ENCODE data around the gene NANOS2. TPM values are rescaled to one million over a fixed set of nuclear protein-coding genes. Genes with fewer than 3 reads are reported as not detected.
A peak's percentile ranks its signal among the peaks of the same experiment; 100 is the strongest.

The NANOS2 gene
- total and polyA plus RNA-seq, 2 of the 4 experiments (the other 2 are of a cell fraction), result not detected

DNA sequence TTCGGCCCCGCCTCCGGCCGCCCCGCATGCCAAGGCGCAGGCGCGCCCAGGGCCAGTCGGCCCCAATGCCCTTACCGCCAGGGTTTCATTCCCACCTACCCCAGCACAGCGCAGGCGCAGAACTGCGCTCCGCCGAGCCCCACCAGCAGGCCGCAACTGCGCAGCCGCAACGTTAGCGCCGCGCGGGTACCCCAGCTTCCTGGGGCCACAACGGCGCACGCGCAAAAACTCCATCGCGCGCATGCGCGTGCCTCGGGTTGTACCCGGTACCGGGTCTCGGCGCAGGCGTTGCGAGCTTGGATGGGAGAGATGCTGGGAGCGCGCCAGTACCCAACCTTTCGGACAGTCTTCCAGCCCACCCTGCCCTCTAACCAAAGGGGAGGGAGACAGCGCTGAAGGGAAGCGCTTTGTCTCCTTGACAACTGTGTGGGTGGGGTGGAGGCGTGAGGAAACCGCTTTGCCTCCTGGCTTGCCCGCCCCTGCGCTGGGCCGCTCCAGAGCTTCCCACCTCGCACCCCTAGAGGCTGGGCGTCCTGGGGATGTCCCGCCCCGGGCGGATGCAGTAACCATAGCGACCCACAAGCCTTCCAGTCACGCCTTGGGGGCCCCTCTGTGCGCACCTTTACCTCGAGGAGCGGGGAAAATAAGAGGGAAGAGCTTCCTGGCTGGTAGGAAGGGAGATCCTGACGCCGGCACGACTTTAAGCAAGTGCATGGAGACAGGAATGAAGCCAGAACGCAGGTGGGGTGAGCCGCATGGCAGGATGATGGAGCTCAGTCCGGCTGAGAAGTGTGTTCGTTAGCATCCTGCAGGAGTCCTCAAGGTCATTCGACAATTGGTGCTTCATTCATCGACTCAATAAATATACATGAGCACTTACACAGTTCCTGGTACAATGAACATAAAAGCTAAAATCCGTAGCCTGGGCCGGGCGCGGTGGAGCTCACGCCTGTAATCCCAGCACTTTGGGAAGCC, 11.6 kb downstream of the NANOS2 start:
- Histone ChIP-seq H3K36me3 (ENCODE audit: control insufficient read depth, insufficient read depth, low read length) (peaks cover 14% of the 10 kb centered on the region), H3K4me3 (ENCODE audit: insufficient read depth, low read depth, low read length) (peak overlapping the region; percentile 56), H2BK120ac (ENCODE audit: low read depth, low read length) (peak overlapping the region; percentile 21; the same call in 1 of the 2 replicates), H3K18ac (ENCODE audit: low read depth, low read length) (no peak overlapping the region), H3K27me3 (ENCODE audit: control insufficient read depth, insufficient read depth, low read length) (no peaks in the 10 kb centered on the region), H3K9ac (ENCODE audit: low read depth, low read length) (peak overlapping the region; percentile 75), H2BK20ac (ENCODE audit: low read depth, low read length) (no peak overlapping the region; the same call in 1 of the 2 replicates), H3K23ac (ENCODE audit: low read depth, low read length) (peak overlapping the region; percentile 70; the same call in 1 of the 2 replicates), H3K4me1 (ENCODE audit: control insufficient read depth, insufficient read depth, low read length) (0 out of 2 replicates have a peak, but pooled peaks cover 4% of the 10 kb centered on the region), H3K14ac (replicated peaks; ENCODE audit: low read depth, low read length) (peak overlapping the region; percentile 65; the same call in 1 of the 2 replicates), H2AK5ac (ENCODE audit: low read depth, low read length) (0 out of 2 replicates have a peak overlapping the region, but pooled peaks have one; percentile 7), H2AK9ac (replicated peaks; ENCODE audit: low read depth, low read length, poor library complexity) (peak overlapping the region; percentile 85), H3K4me2 (ENCODE audit: low read depth, low read length) (peak overlapping the region; percentile 77), H4K8ac (ENCODE audit: low read depth in 2 of 2, low read length in 2 of 2) (peak overlapping the region; percentile 69 to 95), H3K9me3 (ENCODE audit: control insufficient read depth, insufficient read depth, low read length) (no peaks in the 10 kb centered on the region), H4K20me1 (ENCODE audit: insufficient read depth, low read length) (0 out of 2 replicates have a peak, but pooled peaks cover 9% of the 10 kb centered on the region), H3K79me1 (ENCODE audit: low read depth in 1 of 2, low read length in 2 of 2) (peaks cover 9 to 21% of the 10 kb centered on the region in 2 experiments), H4K5ac (ENCODE audit: low read depth, low read length) (peak overlapping the region; percentile 66), H2BK5ac (ENCODE audit: low read depth, low read length, poor library complexity, severe bottlenecking) (peak overlapping the region; percentile 52), H2AFZ (replicated peaks; ENCODE audit: low read length, poor library complexity) (peak overlapping the region; percentile 99), H2BK15ac (ENCODE audit: low read depth, low read length) (no peak overlapping the region), H3K27ac (ENCODE audit: insufficient read depth, low read length) (peak overlapping the region; percentile 68), H3K4ac (ENCODE audit: low read depth, low read length) (peak overlapping the region; percentile 91), H3K9me1 (ENCODE audit: insufficient read depth, low read length) (peaks cover 7% of the 10 kb centered on the region; the same call in 1 of the 2 replicates), H3K56ac (ENCODE audit: extremely low read depth, insufficient read depth, low read length) (no peak overlapping the region; the same call in 1 of the 2 replicates), H4K91ac (ENCODE audit: insufficient read depth, low read depth, low read length) (peak overlapping the region; percentile 86)
- intact Hi-C loops (cut with micrococcal nuclease) (no loop called here), dilution Hi-C loops (cut with HindIII; ENCODE audit: low sequenced_read_pairs, unreplicated experiment) (no loop called here), in situ Hi-C loops (cut with MboI; ENCODE audit: low sequenced_read_pairs) (no loop called here)
- CTCF ChIA-PET, result interaction anchor here (0.6 kb wide), 1 partner anchor 1837 kb away, joined by 3 read pairs; no protein-coding TSS in a partner anchor
- TF ChIP-seq RCOR1 (IDR thresholded peaks at IDR 0.05; ENCODE audit: insufficient replicate concordance, low read length) (peak; percentile 44), SMC3 (IDR thresholded peaks at IDR 0.05; ENCODE audit: low read depth, low read length) (no peak), NFE2L2 (IDR thresholded peaks at IDR 0.05; ENCODE audit: low read depth, low read length) (no peak), FOS (IDR thresholded peaks at IDR 0.05; ENCODE audit: low read depth, low read length) (no peak), CTCF (conservative IDR thresholded peaks at IDR 0.05; ENCODE audit: low read depth, low read length) (peak; percentile 2; the same call in 1 of the 2 replicates), RFX5 (IDR thresholded peaks at IDR 0.05; ENCODE audit: low read depth, low read length) (no peak), MXI1 (IDR thresholded peaks at IDR 0.05; ENCODE audit: borderline replicate concordance, low read depth, low read length) (no peak), MAZ (IDR thresholded peaks at IDR 0.05; ENCODE audit: borderline replicate concordance, low read depth, low read length) (peak; percentile 86)
- no TSS peak for BruUV-seq (replicated peaks)
- peak; percentile 96 for DNase-seq
- 9% methylated on average over 20 of the region's 73 CpGs; no CpG with 5 or more reads in 1 of the 2 experiments for WGBS, 2 experiments (ENCODE audit: extremely low coverage in 2 of 2, insufficient read length in 1 of 2)
- POLR2A ChIA-PET (ENCODE audit: unreplicated experiment), result no interaction called here
- ATAC-seq (ENCODE audit: low read depth), result peak; percentile 93
